RKO (cell line): Measurements from ENCODE around the gene PITX1.
A peak's percentile ranks its signal among the peaks of the same experiment; 100 is the strongest.

Experiments used
- DNase-seq: peaks from one replicate; pipeline ENCODE4 v3.0.0-alpha.2; 2016; ENCODE audit warnings: low spot score

Gene PITX1

GRCh38 chr5:135041145-135041587, 7.1 kb upstream of the PITX1 start:
- DNase-seq = no peak

GRCh38 chr5:135040333-135041144, 6.5 kb upstream of the PITX1 start:
- DNase-seq = no peak

- no peak for DNase-seq
Observed at GRCh38 chr5:135040034-135040332, 6.0 kb upstream of the PITX1 start.

GRCh38 chr5:135039271-135040033, 5.4 kb upstream of the PITX1 start:
- DNase-seq = no peak

GRCh38 chr5:135038813-135039270, 4.8 kb upstream of the PITX1 start:
- no peak for DNase-seq

- DNase-seq = no peak
Observed at GRCh38 chr5:135038205-135038812, 4.3 kb upstream of the PITX1 start.

- DNase-seq = no peak
Observed at GRCh38 chr5:135037519-135038204, 3.6 kb upstream of the PITX1 start.

- DNase-seq = no peak
Observed at GRCh38 chr5:135036405-135036804, 2.4 kb upstream of the PITX1 start.

- no peak for DNase-seq
Observed at GRCh38 chr5:135035678-135036030, 1.6 kb upstream of the PITX1 start.

- DNase-seq = peak; percentile 19
Observed at GRCh38 chr5:135034963-135035677, 1.1 kb upstream of the PITX1 start.

- peak; percentile 87 for DNase-seq
Observed at GRCh38 chr5:135034236-135034962, 371 bp upstream of the PITX1 start.

GRCh38 chr5:135032999-135033861, 798 bp downstream of the PITX1 start:
- DNase-seq = peak; percentile 53

GRCh38 chr5:135032695-135032998, 1.4 kb downstream of the PITX1 start:
- no peak for DNase-seq

- DNase-seq = peak; percentile 46
Observed at GRCh38 chr5:135031813-135032694, 2.0 kb downstream of the PITX1 start.

GRCh38 chr5:135030956-135031812, 2.8 kb downstream of the PITX1 start:
- DNase-seq = peak; percentile 53

GRCh38 chr5:135030123-135030955, 3.7 kb downstream of the PITX1 start:
- DNase-seq = no peak

- DNase-seq = no peak
Observed at GRCh38 chr5:135029477-135030122, 4.4 kb downstream of the PITX1 start.
